COLO668 (cell line): ENCODE measurements around the gene COL5A1.
"Not testable (repeated sequence)": the region's sequence is repeated elsewhere in the genome, so short reads cannot be mapped to it uniquely, and the experiment has no call there.

Experiments used
- DNase-seq: peaks from one replicate; lab custom pipeline; 2025; ENCODE audit not compliant: unreplicated experiment; lab: John Stamatoyannopoulos, UW

Gene COL5A1

GRCh38 chr9:134638502-134639090, 3.0 kb upstream of the COL5A1 start:
- no peak for DNase-seq

GRCh38 chr9:134639994-134640393, 1.6 kb upstream of the COL5A1 start:
- no peak for DNase-seq

- no peak for DNase-seq
These were observed 964 bp upstream of the COL5A1 start for GRCh38 chr9:134640506-134641172.

GRCh38 chr9:134641990-134642384, 384 bp downstream of the COL5A1 start:
- no peak for DNase-seq

- DNase-seq, result no peak
These were observed 980 bp downstream of the COL5A1 start for GRCh38 chr9:134642385-134643181.

- DNase-seq, result no peak
These were observed 1.6 kb downstream of the COL5A1 start for GRCh38 chr9:134643222-134643671.

GRCh38 chr9:134644401-134644724, 2.8 kb downstream of the COL5A1 start:
- DNase-seq, result not testable (repeated sequence)

GRCh38 chr9:134644725-134645606, 3.4 kb downstream of the COL5A1 start:
- DNase-seq, result no peak

- DNase-seq, result no peak
These were observed 4.2 kb downstream of the COL5A1 start for GRCh38 chr9:134645607-134646365.

GRCh38 chr9:134647359-134648080, 5.9 kb downstream of the COL5A1 start:
- DNase-seq, result no peak

GRCh38 chr9:134648701-134649530, 7.3 kb downstream of the COL5A1 start:
- no peak for DNase-seq

GRCh38 chr9:134650431-134651190, 9.0 kb downstream of the COL5A1 start:
- DNase-seq, result no peak

GRCh38 chr9:134651226-134651905, 9.8 kb downstream of the COL5A1 start:
- DNase-seq, result no peak

- DNase-seq, result no peak
These were observed 11.0 kb downstream of the COL5A1 start for GRCh38 chr9:134652291-134653225.

- no peak for DNase-seq
These were observed 11.8 kb downstream of the COL5A1 start for GRCh38 chr9:134653259-134654009.

- DNase-seq, result no peak
These were observed 13.5 kb downstream of the COL5A1 start for GRCh38 chr9:134655101-134655500.
